HG02623 (cell line): ENCODE data around the gene LTBP3.
A peak's percentile ranks its signal among the peaks of the same experiment; 100 is the strongest.

Source experiments
- ATAC-seq: cut with Tn5 transposase; IDR thresholded peaks from one replicate; pipeline ENCODE4 v1.9.1; 2021; ENCODE audit warnings: moderate library complexity; ENCODE audit not compliant: unreplicated experiment

LTBP3 gene

GRCh38 chr11:65555693-65556231, 2.4 kb downstream of the LTBP3 start:
- ATAC-seq, result no peak

DNA sequence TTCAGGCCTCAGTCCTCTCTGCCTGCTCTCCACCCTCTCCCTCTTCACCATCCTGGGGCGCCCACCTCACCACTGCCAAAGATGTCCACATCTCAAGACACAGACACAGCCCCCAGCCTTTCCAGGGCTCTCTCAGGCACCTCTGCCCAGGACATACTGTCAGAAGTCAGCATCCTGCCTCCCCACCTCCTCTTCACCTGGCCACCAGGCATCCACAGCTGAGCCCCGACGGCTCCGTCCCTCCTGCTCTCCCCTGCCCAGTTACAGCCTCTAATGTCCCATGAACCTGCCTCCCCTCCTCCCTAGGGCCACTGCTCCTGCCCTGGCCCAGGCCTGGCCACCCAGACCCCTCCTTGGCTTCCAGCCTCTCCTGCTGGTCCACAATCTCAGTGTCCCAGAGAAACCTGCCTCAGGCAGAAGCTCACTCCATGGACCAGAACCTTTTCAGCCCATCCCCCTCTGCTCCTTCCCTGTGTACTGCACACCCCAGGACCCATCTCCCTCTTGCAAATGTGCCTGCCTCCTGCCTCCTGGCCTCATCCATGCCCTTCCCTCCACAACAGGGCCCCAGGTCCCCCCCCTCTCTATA, 3.2 kb downstream of the LTBP3 start:
- no peak for ATAC-seq

DNA sequence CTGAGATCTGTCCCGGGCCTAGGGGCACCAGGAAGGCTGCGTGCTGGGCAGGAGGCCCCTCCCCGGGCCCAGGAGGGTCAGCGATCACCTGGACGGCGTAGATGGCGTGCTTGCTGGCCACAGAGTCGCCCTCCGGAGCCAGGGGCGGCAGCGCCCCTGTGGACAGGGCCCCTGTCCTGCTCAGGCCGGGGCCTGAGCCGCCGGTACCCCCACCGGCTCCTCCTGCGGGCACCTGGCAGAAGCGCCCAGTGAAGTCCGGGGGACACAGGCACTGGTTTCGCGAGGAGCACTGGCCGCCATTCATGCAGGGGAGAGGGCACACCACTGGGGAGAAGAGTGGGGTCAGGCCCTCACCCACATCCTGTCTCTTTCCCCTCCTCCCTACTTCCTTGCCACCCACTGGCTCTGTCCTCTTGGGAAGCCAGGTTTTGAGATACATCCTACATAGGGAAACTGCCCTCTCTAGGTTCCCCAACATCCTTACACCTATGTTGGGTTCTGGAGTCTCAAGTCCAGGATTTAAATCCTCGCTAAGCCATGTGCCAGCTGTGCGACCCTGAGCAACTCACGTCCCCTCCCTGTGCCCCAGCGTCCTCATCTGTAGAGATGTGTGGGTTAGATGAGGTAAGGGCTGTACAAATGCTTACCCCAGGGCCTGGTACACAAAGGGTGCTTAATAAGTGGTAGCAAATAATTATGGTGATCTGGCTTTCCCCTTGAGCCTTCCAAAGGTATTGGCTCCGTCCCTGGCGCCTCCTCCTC, 3.9 kb downstream of the LTBP3 start:
- ATAC-seq, result no peak

- ATAC-seq, result no peak
These were observed 4.7 kb downstream of the LTBP3 start for GRCh38 chr11:65553301-65554001.

GRCh38 chr11:65552388-65552951, 5.7 kb downstream of the LTBP3 start:
- ATAC-seq, result no peak

DNA sequence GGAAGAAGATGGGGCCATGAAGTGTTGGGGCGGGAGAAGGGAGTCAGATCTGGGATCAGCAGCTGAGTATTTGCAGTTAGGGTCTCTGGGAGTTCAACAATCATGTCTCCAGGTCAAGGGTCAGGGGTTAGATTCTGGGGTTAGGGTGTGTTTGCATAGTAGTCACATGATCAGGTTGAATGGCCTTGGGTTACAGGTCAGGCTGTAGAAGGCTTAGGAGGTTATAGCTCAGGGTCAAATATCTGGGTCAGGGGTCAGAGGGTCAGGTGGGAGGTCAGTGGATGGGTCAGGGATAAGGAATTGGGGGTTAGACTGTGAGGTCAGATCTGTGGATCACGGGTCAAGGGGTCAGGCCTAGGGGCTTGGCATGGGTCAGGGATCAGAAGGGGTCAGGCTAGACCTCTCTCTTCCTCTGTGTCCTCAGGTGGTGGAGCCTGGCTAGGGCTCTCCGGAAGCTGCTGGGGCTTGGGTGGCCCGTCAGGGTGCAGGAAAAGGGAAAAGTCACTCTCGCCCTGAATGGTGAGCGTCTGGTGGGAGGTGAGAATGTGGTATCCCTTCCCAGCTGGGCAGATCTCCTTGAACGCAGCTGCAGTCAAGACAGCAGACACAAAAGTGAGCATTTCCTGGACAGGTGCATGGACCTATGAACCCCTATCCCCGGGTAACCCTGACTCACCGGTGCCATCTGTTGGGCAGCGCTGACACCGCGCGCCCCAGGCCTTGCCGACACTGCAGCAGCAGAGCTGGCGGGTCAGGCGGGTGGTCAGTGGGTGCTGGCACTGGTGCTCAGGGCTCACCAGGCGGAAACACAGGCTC, 6.4 kb downstream of the LTBP3 start:
- peak; percentile 49 for ATAC-seq

DNA sequence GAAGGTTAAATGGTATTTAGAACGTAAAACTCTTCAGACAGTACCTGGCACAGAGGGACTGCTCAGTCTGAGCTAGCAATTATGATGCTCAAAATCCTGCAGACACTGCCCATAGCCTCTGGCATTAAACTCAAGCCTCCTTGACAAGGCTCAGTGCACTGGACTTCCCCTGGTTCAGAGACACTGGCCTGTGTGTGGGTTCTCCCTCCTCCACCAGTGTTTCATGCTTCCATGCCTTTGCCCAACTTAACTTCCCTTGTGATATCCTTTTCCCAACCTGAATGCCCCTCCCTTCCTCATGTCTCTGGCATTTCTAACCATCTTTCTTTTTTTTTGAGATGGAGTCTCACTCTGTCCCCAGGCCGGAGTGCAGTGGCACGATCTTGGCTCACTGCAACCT, 9.1 kb downstream of the LTBP3 start:
- no peak for ATAC-seq

GRCh38 chr11:65548395-65548794, 9.8 kb downstream of the LTBP3 start:
- ATAC-seq, result no peak

DNA sequence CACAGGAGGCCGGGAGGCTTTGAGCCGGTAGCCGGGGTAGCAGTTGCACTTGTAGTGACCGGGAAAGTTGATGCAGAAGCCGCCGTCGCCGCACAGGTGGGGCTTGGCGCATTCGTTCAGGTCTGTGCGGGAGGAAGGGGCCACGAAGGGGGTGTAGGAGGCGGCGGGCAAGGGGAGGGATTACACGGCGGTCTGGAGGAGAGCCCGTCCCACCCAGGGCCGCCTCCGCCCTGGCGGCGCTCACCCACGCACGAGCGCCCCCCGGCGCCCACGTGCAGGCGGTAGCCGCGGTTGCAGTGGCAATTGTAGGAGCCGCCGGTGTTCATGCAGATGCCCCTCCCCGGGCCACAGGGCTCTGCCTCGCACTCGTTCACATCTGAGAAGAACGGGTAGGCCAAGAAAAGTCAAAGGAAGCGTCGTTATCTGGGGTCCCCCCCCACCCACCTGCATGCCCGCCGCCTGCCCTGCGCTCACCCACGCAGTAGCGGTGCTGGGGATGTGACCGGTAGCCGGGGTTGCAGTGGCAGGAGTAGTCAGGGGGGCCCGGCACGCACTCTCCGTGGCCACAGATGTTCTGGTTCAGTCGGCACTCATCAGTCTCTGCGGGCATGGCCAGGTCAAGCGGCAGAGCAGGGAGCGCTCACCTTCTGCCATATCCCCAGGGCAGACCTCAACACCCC, 10.6 kb downstream of the LTBP3 start:
- ATAC-seq, result no peak

GRCh38 chr11:65546217-65546958, 11.8 kb downstream of the LTBP3 start:
- ATAC-seq, result peak; percentile 55

- ATAC-seq, result no peak
These were observed 12.3 kb downstream of the LTBP3 start for GRCh38 chr11:65545853-65546216.

GRCh38 chr11:65542738-65543390, 15.3 kb downstream of the LTBP3 start:
- ATAC-seq, result no peak

DNA sequence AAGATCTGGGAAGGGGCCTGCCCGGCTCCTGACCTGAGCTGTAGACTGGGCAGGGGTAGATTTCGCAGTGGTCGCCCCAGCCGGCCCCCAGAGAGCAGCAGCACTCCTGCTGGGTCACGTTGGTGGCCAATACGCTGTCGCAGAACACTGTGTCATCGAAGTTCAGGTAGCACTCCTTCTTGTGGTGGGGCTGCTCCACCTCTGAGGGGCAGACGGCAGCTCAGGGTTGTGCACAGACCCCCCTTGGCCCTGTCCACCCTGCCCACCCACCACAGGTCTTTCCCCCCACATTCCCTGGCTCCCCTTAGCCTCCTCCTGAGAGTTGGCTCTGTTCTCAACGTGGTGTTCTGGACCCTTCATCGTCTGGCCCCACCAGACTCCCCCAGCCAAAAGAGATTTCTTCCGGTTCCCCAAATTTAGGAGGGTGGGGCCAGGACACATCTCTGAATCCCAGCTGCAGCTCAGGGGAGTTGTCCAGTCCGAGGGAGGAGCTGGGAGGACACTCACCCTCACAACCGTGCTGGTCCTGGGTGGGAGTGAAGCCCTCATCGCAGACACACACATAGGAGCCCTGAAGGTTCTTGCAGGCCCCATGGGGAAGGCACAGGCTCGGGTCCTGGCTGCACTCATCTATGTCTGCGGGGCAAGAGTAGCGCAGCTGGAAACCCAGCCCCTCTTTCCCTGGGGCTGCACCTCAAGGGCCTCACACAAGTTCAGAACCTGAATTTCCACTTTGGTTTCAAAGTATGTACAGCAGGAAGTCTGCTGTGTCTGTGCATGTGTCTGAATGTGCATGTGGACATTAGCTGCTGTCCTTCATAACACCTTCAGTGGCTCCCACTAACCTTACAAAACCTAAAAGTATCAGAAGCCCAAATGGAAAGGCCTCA, 16.8 kb downstream of the LTBP3 start:
- no peak for ATAC-seq

DNA sequence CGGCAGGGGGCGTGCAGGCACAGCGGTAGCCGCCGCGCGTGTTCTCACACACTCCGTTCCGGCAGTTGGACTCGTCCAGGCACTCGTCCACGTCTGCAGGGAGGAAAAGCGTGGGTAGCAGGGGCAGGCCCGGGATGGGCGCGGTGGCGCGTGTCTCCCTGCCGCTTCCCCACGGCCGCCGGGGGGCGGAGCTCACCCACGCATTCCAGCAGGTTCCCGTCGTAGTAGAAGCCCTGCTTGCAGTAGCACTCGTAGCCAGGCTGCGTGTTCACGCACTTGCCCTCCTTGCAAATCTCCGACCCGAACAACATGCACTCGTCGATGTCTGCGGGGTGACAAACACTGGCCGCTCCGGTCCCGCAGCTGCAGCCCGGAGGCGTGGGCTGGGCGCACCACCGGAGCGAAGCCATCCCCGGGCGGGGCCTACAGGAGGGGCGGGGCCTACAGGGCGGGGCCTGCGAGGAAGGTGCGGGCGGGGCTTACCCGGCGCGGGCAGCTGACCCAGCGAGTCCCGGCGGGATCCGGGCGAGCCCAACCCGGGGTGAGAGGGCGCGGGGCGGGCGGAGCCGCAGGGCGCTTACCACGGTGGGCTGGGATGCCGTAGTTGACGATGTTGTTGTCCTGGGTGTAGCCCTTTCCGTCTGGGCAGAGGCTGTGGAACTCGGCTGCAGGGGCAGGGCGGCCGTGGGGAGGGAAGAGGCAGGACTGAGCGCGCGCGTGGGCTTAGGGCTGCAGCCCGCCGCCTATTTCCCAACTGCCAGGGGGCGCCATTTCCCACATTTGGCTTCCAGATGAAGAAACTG, 17.7 kb downstream of the LTBP3 start:
- peak; percentile 53 for ATAC-seq

DNA sequence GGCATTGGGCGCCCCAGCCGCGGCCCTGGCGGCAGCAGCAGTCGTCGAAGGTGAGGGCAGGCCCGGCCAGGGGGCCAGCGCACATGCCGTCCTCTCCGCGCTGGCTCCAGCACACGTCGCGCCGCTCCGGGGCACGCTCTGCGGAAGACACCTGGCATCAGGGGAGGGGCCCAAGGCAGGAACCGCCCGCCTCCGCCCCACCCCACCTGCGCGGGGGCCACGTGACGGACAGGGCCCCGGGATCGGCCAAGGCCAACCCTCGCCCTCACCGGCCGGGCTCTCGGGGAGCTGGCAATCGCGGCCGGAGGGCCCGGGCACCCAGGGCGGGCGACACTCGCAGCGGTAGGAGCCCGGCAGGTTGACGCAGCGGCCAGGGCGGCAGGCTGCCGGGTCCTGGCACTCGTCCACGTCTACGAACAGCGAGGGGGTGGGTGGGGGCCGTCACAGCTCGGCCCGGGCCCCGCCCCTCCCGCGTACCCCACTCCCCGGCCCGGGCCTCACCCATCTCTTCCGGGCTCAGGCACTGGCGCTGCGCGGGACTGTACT, 18.3 kb downstream of the LTBP3 start:
- peak; percentile 46 for ATAC-seq

- ATAC-seq, result no peak
These were observed 19.0 kb downstream of the LTBP3 start for GRCh38 chr11:65538915-65539743.
